Neural progenitor cell (in vitro differentiated cells): ENCODE measurements around the gene ARPC2.

ENCODE experiments used
- CTCF ChIP-seq: fragments of 200-600 bp; sonication (generic); IDR thresholded peaks from 2 replicates; pipeline ENCODE4 v1.5.1; 2017; ENCODE audit warnings: antibody characterized with exemption, mild to moderate bottlenecking
- EZH2 ChIP-seq: fragments of 200-600 bp; sonication (generic); IDR thresholded peaks from 2 replicates; pipeline ENCODE4 v1.6.1; 2017; ENCODE audit warnings: antibody characterized with exemption, mild to moderate bottlenecking, moderate library complexity
- EZH2phosphoT487 ChIP-seq: fragments of 200-600 bp; sonication (generic); IDR thresholded peaks from 2 replicates; pipeline ENCODE4 v1.6.1; 2017; ENCODE audit warnings: antibody characterized with exemption

DNA sequence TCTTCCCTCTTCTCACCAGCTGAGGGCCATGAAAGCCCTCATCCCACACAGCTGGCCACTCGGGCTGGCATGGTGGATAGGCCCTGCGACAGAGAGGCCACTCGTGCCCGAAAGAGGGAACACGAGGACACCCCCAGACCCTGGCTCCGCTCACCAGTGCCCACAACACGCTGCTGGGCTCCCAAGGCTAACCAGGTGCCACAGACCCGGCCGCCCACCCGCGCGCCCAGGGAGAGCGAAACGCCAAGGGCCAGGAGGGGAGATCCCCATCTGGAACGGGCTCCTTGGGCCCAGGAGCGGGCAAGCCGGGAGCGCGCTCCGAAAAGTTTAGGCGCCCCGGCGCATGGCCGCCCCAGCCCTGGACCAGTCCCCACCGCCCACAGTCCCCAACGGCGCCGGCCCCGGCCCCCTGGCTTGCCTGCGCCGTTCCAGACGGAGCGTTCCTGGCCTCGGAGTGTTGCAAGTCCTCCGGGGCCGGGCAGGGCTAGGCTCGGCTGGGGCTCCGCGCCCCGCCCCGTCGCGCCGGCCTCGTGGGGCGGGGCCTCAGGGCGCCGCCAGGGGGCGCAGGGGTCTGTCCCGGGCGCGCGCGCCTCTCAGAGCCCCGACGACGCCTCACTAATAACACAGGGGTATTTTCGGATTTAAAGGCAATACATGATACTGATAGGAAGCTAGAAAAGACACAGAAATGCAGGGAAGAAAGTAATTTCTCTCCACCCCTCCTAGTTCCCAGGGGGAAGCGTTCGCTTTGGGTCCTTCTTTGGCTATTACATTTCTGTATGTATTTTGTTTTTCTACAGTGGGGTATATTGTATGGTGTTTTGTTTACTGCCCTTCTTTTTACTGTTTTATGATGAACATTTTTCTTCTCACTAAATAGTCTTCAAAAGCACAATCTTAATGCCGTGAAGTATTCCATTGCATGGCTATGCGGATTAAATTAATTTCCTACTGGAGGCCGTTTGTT is 75.3 kb downstream of the ARPC2 start, which contains the start of gene TMBIM1:
- TF ChIP-seq CTCF (peak; percentile 89), EZH2 (no peak), EZH2phosphoT487 (no peak)
